Measurements from ENCODE around the gene FAM25C. TPM values are rescaled to one million over a fixed set of nuclear protein-coding genes. Genes with fewer than 3 reads are reported as not detected.
"Not testable (repeated sequence)": the region's sequence is repeated elsewhere in the genome, so short reads cannot be mapped to it uniquely, and the experiment has no call there.

The FAM25C gene
- total RNA-seq, 1 experiment from 2014 or later: not detected

- H2BK5ac ChIP-seq (ENCODE audit: insufficient read length, low read length); H4K20me1 ChIP-seq (ENCODE audit: control insufficient read depth, insufficient read depth, insufficient read length); H3K4me3 Mint-ChIP-seq; H3K4me1 ChIP-seq (ENCODE audit: insufficient read depth, low read length); H3K79me2 ChIP-seq (ENCODE audit: insufficient read depth, low read length); H3K14ac ChIP-seq (ENCODE audit: insufficient read depth, low read length); H3K36me3 Mint-ChIP-seq (ENCODE audit: insufficient read depth in 1 of 3, low read depth in 3 of 3); H3K23ac ChIP-seq (ENCODE audit: insufficient read length, low read depth, low read length); H3K4me2 ChIP-seq (ENCODE audit: insufficient read depth, insufficient read length, low read length); H3K27me3 Mint-ChIP-seq (ENCODE audit: low read depth); H2BK15ac ChIP-seq (ENCODE audit: low read depth, low read length); H3K9me3 Mint-ChIP-seq; H2BK12ac ChIP-seq (ENCODE audit: insufficient read length, low read depth, low read length); H3K18ac ChIP-seq (ENCODE audit: insufficient read length, low read depth, low read length); H3K79me1 ChIP-seq (ENCODE audit: insufficient read depth, low read depth, low read length, poor library complexity, severe bottlenecking); H3K4ac ChIP-seq (ENCODE audit: low read depth, low read length); H3K23me2 ChIP-seq (ENCODE audit: insufficient read length, low read depth, low read length, poor library complexity, severe bottlenecking); H2BK20ac ChIP-seq (ENCODE audit: low read depth, low read length, poor library complexity, severe bottlenecking); H2BK120ac ChIP-seq (ENCODE audit: low read depth, low read length, poor library complexity, severe bottlenecking); H4K8ac ChIP-seq (replicated peaks; ENCODE audit: insufficient read length, low read depth, low read length); H4K5ac ChIP-seq (ENCODE audit: insufficient read length, low read depth, low read length); H3K27ac ChIP-seq (ENCODE audit: insufficient read length, low read depth, low read length); H2AK5ac ChIP-seq (ENCODE audit: insufficient read length, low read length); H3K9ac ChIP-seq (ENCODE audit: extremely low read depth, insufficient read length, low read length); H3T11ph ChIP-seq (ENCODE audit: low read length); H3K27ac Mint-ChIP-seq; DNase-seq; H4K91ac ChIP-seq (ENCODE audit: insufficient read length, low read depth, low read length); H3K56ac ChIP-seq (ENCODE audit: insufficient read length, low read depth, low read length); H3K9me3 ChIP-seq (ENCODE audit: control insufficient read depth, low read depth, low read length); H3K4me1 Mint-ChIP-seq; H3K27me3 ChIP-seq (ENCODE audit: insufficient read depth, low read length); H2AFZ ChIP-seq (ENCODE audit: low read length): not testable (repeated sequence)
- no CpG with 5 or more reads among the region's 5 CpGs for WGBS (ENCODE audit: extremely low coverage, insufficient read length, low lambda C conversion rate)
Observed at GRCh38 chr10:47971598-47971997, 28.0 kb downstream of the FAM25C start.

- H3K4me2 ChIP-seq (ENCODE audit: insufficient read depth, insufficient read length, low read length); H3K27me3 ChIP-seq (ENCODE audit: insufficient read depth, low read length); H2BK12ac ChIP-seq (ENCODE audit: insufficient read length, low read depth, low read length); H2AFZ ChIP-seq (ENCODE audit: low read length); H2AK5ac ChIP-seq (ENCODE audit: insufficient read length, low read length); H3K36me3 Mint-ChIP-seq (ENCODE audit: insufficient read depth in 1 of 3, low read depth in 3 of 3); H3K4ac ChIP-seq (ENCODE audit: low read depth, low read length); H3K18ac ChIP-seq (ENCODE audit: insufficient read length, low read depth, low read length); H3K79me1 ChIP-seq (ENCODE audit: insufficient read depth, low read depth, low read length, poor library complexity, severe bottlenecking); H3K9ac ChIP-seq (ENCODE audit: extremely low read depth, insufficient read length, low read length); H2BK120ac ChIP-seq (ENCODE audit: low read depth, low read length, poor library complexity, severe bottlenecking); H3K23me2 ChIP-seq (ENCODE audit: insufficient read length, low read depth, low read length, poor library complexity, severe bottlenecking); DNase-seq; H3K4me3 Mint-ChIP-seq; H4K8ac ChIP-seq (replicated peaks; ENCODE audit: insufficient read length, low read depth, low read length); H3T11ph ChIP-seq (ENCODE audit: low read length); H3K79me2 ChIP-seq (ENCODE audit: insufficient read depth, low read length); H3K4me1 ChIP-seq (ENCODE audit: insufficient read depth, low read length); H3K56ac ChIP-seq (ENCODE audit: insufficient read length, low read depth, low read length); H3K27ac ChIP-seq (ENCODE audit: insufficient read length, low read depth, low read length); H3K23ac ChIP-seq (ENCODE audit: insufficient read length, low read depth, low read length); H2BK5ac ChIP-seq (ENCODE audit: insufficient read length, low read length); H3K27me3 Mint-ChIP-seq (ENCODE audit: low read depth); H2BK15ac ChIP-seq (ENCODE audit: low read depth, low read length); H2BK20ac ChIP-seq (ENCODE audit: low read depth, low read length, poor library complexity, severe bottlenecking); H4K91ac ChIP-seq (ENCODE audit: insufficient read length, low read depth, low read length); H3K4me1 Mint-ChIP-seq; H3K9me3 Mint-ChIP-seq; H3K27ac Mint-ChIP-seq; H4K5ac ChIP-seq (ENCODE audit: insufficient read length, low read depth, low read length); H3K9me3 ChIP-seq (ENCODE audit: control insufficient read depth, low read depth, low read length); H4K20me1 ChIP-seq (ENCODE audit: control insufficient read depth, insufficient read depth, insufficient read length); H3K14ac ChIP-seq (ENCODE audit: insufficient read depth, low read length): not testable (repeated sequence)
- no CpG with 5 or more reads among the region's 3 CpGs for WGBS (ENCODE audit: extremely low coverage, insufficient read length, low lambda C conversion rate)
Observed at GRCh38 chr10:47970047-47970446, 29.5 kb downstream of the FAM25C start.

Data from H9 (cell line).